ENCODE measurements around the gene FAM131A.

FAM131A gene

GRCh38 chr3:184372296-184372821, 35.0 kb downstream of the FAM131A start:
- H3K9ac ChIP-seq (ENCODE audit: low read depth, low read length): no peak overlapping the region
- no peaks in the 10 kb centered on the region for H3K9me3 ChIP-seq (ENCODE audit: insufficient read depth, low read depth, low read length)
- peaks cover 8% of the 10 kb centered on the region; the same call in 1 of the 2 replicates for H3K27me3 ChIP-seq (ENCODE audit: insufficient read depth, low read length)
- peaks cover 5% of the 10 kb centered on the region for H3K4me1 ChIP-seq (ENCODE audit: insufficient read depth, low read length)
- peaks cover 23% of the 10 kb centered on the region for H3K36me3 ChIP-seq (ENCODE audit: insufficient read depth, low read length)
- no peak overlapping the region for H3K4me3 ChIP-seq (ENCODE audit: low read length)
- no peak overlapping the region for H3K27ac ChIP-seq (ENCODE audit: low read depth, low read length)
- 87% methylated on average over 8 of the region's 8 CpGs for WGBS

GRCh38 chr3:184372911-184373310, 35.5 kb downstream of the FAM131A start:
- H3K9ac ChIP-seq (ENCODE audit: low read depth, low read length): no peak overlapping the region
- 84% methylated on average over 5 of the region's 5 CpGs for WGBS
- no peak overlapping the region for H3K4me3 ChIP-seq (ENCODE audit: low read length)

GRCh38 chr3:184373422-184373821, 36.0 kb downstream of the FAM131A start:
- no peak overlapping the region for H3K27ac ChIP-seq (ENCODE audit: low read depth, low read length)
- peaks cover 16% of the 10 kb centered on the region for H3K4me1 ChIP-seq (ENCODE audit: insufficient read depth, low read length)
- H3K36me3 ChIP-seq (ENCODE audit: insufficient read depth, low read length): peaks cover 14% of the 10 kb centered on the region
- no peak overlapping the region for H3K4me3 ChIP-seq (ENCODE audit: low read length)
- no peaks in the 10 kb centered on the region for H3K9me3 ChIP-seq (ENCODE audit: insufficient read depth, low read depth, low read length)
- no peak overlapping the region for H3K9ac ChIP-seq (ENCODE audit: low read depth, low read length)
- WGBS: 91% methylated on average over 6 of the region's 6 CpGs
- peaks cover 16% of the 10 kb centered on the region for H3K27me3 ChIP-seq (ENCODE audit: insufficient read depth, low read length)

More at GRCh38 chr3:184372911-184373310, 35.5 kb downstream of the FAM131A start:
- H3K4me1 ChIP-seq (ENCODE audit: insufficient read depth, low read length): peaks cover 11% of the 10 kb centered on the region
- peaks cover 11% of the 10 kb centered on the region; the same call in 1 of the 2 replicates for H3K27me3 ChIP-seq (ENCODE audit: insufficient read depth, low read length)
- peaks cover 20% of the 10 kb centered on the region for H3K36me3 ChIP-seq (ENCODE audit: insufficient read depth, low read length)
- H3K9me3 ChIP-seq (ENCODE audit: insufficient read depth, low read depth, low read length): no peaks in the 10 kb centered on the region
- H3K27ac ChIP-seq (ENCODE audit: low read depth, low read length): no peak overlapping the region

GRCh38 chr3:184375747-184376461, 38.5 kb downstream of the FAM131A start:
- Histone ChIP-seq H3K9me3 (ENCODE audit: insufficient read depth, low read depth, low read length) (no peaks in the 10 kb centered on the region), H3K27me3 (ENCODE audit: insufficient read depth, low read length) (peaks cover 36% of the 10 kb centered on the region), H3K4me3 (ENCODE audit: low read length) (no peak overlapping the region), H3K4me1 (ENCODE audit: insufficient read depth, low read length) (peaks cover 24% of the 10 kb centered on the region), H3K9ac (ENCODE audit: low read depth, low read length) (no peak overlapping the region), H3K36me3 (ENCODE audit: insufficient read depth, low read length) (no peaks in the 10 kb centered on the region), H3K27ac (ENCODE audit: low read depth, low read length) (no peak overlapping the region)
- WGBS: 82% methylated on average over 12 of the region's 12 CpGs

- Histone ChIP-seq H3K27me3 (ENCODE audit: insufficient read depth, low read length) (peaks cover 51% of the 10 kb centered on the region), H3K4me3 (ENCODE audit: low read length) (no peak overlapping the region), H3K27ac (ENCODE audit: low read depth, low read length) (no peak overlapping the region), H3K9me3 (ENCODE audit: insufficient read depth, low read depth, low read length) (no peaks in the 10 kb centered on the region), H3K9ac (ENCODE audit: low read depth, low read length) (no peak overlapping the region), H3K36me3 (ENCODE audit: insufficient read depth, low read length) (no peaks in the 10 kb centered on the region), H3K4me1 (ENCODE audit: insufficient read depth, low read length) (peaks cover 25% of the 10 kb centered on the region)
- WGBS: 78% methylated on average over 5 of the region's 5 CpGs
Measured at GRCh38 chr3:184377374-184377773, 40.0 kb downstream of the FAM131A start.

- H3K9ac ChIP-seq (ENCODE audit: low read depth, low read length): no peak within 1 kb of the TSS
- peaks cover 57% of the 10 kb centered on the region for H3K27me3 ChIP-seq (ENCODE audit: insufficient read depth, low read length)
- no peaks in the 10 kb centered on the region for H3K36me3 ChIP-seq (ENCODE audit: insufficient read depth, low read length)
- H3K9me3 ChIP-seq (ENCODE audit: insufficient read depth, low read depth, low read length): no peaks in the 10 kb centered on the region
- H3K27ac ChIP-seq (ENCODE audit: low read depth, low read length): no peak within 1 kb of the TSS
- WGBS: 38% methylated on average over 6 of the region's 7 CpGs
- H3K4me3 ChIP-seq (ENCODE audit: low read length): peak within 1 kb of the TSS; percentile 30
- peaks cover 25% of the 10 kb centered on the region for H3K4me1 ChIP-seq (ENCODE audit: insufficient read depth, low read length)
Measured at GRCh38 chr3:184377882-184378445, 40.6 kb downstream of the FAM131A start, which contains the start of gene THPO. Gene THPO, minus strand, starts transcription at chr3:184378207. Its CDS starts 1,948 bp downstream, at chr3:184376259.

- Histone ChIP-seq H3K27me3 (ENCODE audit: insufficient read depth, low read length) (peaks cover 63% of the 10 kb centered on the region), H3K4me1 (ENCODE audit: insufficient read depth, low read length) (peaks cover 25% of the 10 kb centered on the region), H3K27ac (ENCODE audit: low read depth, low read length) (no peak overlapping the region), H3K9ac (ENCODE audit: low read depth, low read length) (no peak overlapping the region), H3K9me3 (ENCODE audit: insufficient read depth, low read depth, low read length) (no peaks in the 10 kb centered on the region), H3K4me3 (ENCODE audit: low read length) (peak overlapping the region; percentile 51; the same call in 1 of the 2 replicates), H3K36me3 (ENCODE audit: insufficient read depth, low read length) (no peaks in the 10 kb centered on the region)
- 79% methylated on average over 10 of the region's 10 CpGs for WGBS
Measured at GRCh38 chr3:184378651-184379357, 41.4 kb downstream of the FAM131A start.

GRCh38 chr3:184379358-184380184, 42.2 kb downstream of the FAM131A start, which contains the start of gene CHRD:
Gene CHRD, plus strand, starts transcription at chr3:184380054. Its CDS starts 265 bp downstream, at chr3:184380319.
- WGBS: 3% methylated on average over 57 of the region's 71 CpGs
- Histone ChIP-seq H3K36me3 (ENCODE audit: insufficient read depth, low read length) (no peaks in the 10 kb centered on the region), H3K27me3 (ENCODE audit: insufficient read depth, low read length) (peaks cover 65% of the 10 kb centered on the region), H3K27ac (ENCODE audit: low read depth, low read length) (no peak within 1 kb of the TSS), H3K4me3 (ENCODE audit: low read length) (peak within 1 kb of the TSS; percentile 56), H3K9me3 (ENCODE audit: insufficient read depth, low read depth, low read length) (no peaks in the 10 kb centered on the region), H3K4me1 (ENCODE audit: insufficient read depth, low read length) (peaks cover 25% of the 10 kb centered on the region), H3K9ac (ENCODE audit: low read depth, low read length) (no peak within 1 kb of the TSS)

- peaks cover 63% of the 10 kb centered on the region for H3K27me3 ChIP-seq (ENCODE audit: insufficient read depth, low read length)
- under 1% methylated on average over 54 of the region's 62 CpGs for WGBS
- no peaks in the 10 kb centered on the region for H3K9me3 ChIP-seq (ENCODE audit: insufficient read depth, low read depth, low read length)
- H3K4me3 ChIP-seq (ENCODE audit: low read length): peak overlapping the region; percentile 56
- H3K27ac ChIP-seq (ENCODE audit: low read depth, low read length): no peak overlapping the region
- no peaks in the 10 kb centered on the region for H3K36me3 ChIP-seq (ENCODE audit: insufficient read depth, low read length)
- peaks cover 25% of the 10 kb centered on the region for H3K4me1 ChIP-seq (ENCODE audit: insufficient read depth, low read length)
- H3K9ac ChIP-seq (ENCODE audit: low read depth, low read length): no peak overlapping the region
Measured at GRCh38 chr3:184380185-184380626, 42.8 kb downstream of the FAM131A start.

GRCh38 chr3:184380627-184381260, 43.3 kb downstream of the FAM131A start:
- Histone ChIP-seq H3K9me3 (ENCODE audit: insufficient read depth, low read depth, low read length) (no peaks in the 10 kb centered on the region), H3K4me1 (ENCODE audit: insufficient read depth, low read length) (peaks cover 25% of the 10 kb centered on the region), H3K27ac (ENCODE audit: low read depth, low read length) (no peak overlapping the region), H3K9ac (ENCODE audit: low read depth, low read length) (no peak overlapping the region), H3K4me3 (ENCODE audit: low read length) (peak overlapping the region; percentile 56), H3K36me3 (ENCODE audit: insufficient read depth, low read length) (no peaks in the 10 kb centered on the region), H3K27me3 (ENCODE audit: insufficient read depth, low read length) (peaks cover 60% of the 10 kb centered on the region)
- 1% methylated on average over 42 of the region's 42 CpGs for WGBS

Measured in HUES64 (cell line).